WTC11 (cell line): ENCODE data around the gene NDUFV2. TPM values are rescaled to one million over a fixed set of nuclear protein-coding genes. Genes with fewer than 3 reads are reported as not detected.

Experiments
- ATAC-seq: fragments of 200-7000 bp; cut with Tn5 transposase; 2 replicates; pipeline ENCODE4 v1.10.0; 2021; ENCODE audit warnings: mild to moderate bottlenecking, moderate library complexity
- CTCF ChIA-PET: fragments of 300-600 bp; sonication (Branson Sonifier 250); formaldehyde crosslinking; loops from one replicate; lab custom pipeline; 2021; ENCODE audit warnings: antibody characterized with exemption; lab: Charles Lee
- POLR2A ChIA-PET: fragments of 350-600 bp; sonication (Branson Sonifier 250); formaldehyde crosslinking; loops from one replicate; lab custom pipeline; 2021; ENCODE audit warnings: antibody characterized with exemption; lab: Charles Lee
- DNase-seq: peaks from one replicate; pipeline ENCODE4 v3.0.0; 2021; ENCODE audit warnings: low spot score
- H3K27ac Mint-ChIP-seq: 2 replicates; pipeline ENCODE4 v1.8.0; 2021; ENCODE audit warnings: mixed read lengths
- H3K27me3 Mint-ChIP-seq: 2 replicates; pipeline ENCODE4 v1.8.0; 2021; ENCODE audit warnings: low read depth, mild to moderate bottlenecking, moderate library complexity, mixed read lengths
- H3K36me3 Mint-ChIP-seq: 2 replicates; pipeline ENCODE4 v1.8.0; 2021; ENCODE audit warnings: mixed read lengths
- H3K4me1 Mint-ChIP-seq: 2 replicates; pipeline ENCODE4 v1.8.0; 2022; ENCODE audit warnings: mixed read lengths
- H3K4me3 Mint-ChIP-seq: 2 replicates; pipeline ENCODE4 v1.8.0; 2021; ENCODE audit warnings: mild to moderate bottlenecking, moderate library complexity, mixed read lengths
- H3K9me3 Mint-ChIP-seq: 2 replicates; pipeline ENCODE4 v1.8.0; 2021; ENCODE audit warnings: mixed read lengths
- CTCF ChIP-seq: fragments of 200-600 bp; IDR thresholded peaks from 2 replicates; pipeline ENCODE4 v1.8.0; 2022; ENCODE audit warnings: antibody characterized with exemption
- ESRRA ChIP-seq: sonication (generic); formaldehyde crosslinking; IDR thresholded peaks from 2 replicates; pipeline ENCODE4 v1.8.1; 2022; ENCODE audit warnings: mild to moderate bottlenecking, missing genetic modification reagents, borderline replicate concordance
- FOXK1 ChIP-seq: sonication (generic); formaldehyde crosslinking; IDR thresholded peaks from 2 replicates; pipeline ENCODE4 v1.8.0; 2022; ENCODE audit warnings: mild to moderate bottlenecking, moderate library complexity, missing genetic modification reagents
- FOXP1 ChIP-seq: sonication (generic); formaldehyde crosslinking; IDR thresholded peaks from 2 replicates; pipeline ENCODE4 v1.8.0; 2022; ENCODE audit warnings: missing genetic modification reagents, mild to moderate bottlenecking, moderate library complexity, borderline replicate concordance
- KAT7 ChIP-seq: sonication (generic); formaldehyde crosslinking; IDR thresholded peaks from 2 replicates; pipeline ENCODE4 v1.8.1; 2023; ENCODE audit warnings: missing genetic modification reagents, mild to moderate bottlenecking, borderline replicate concordance
- NFE2L1 ChIP-seq: sonication (generic); formaldehyde crosslinking; IDR thresholded peaks from 2 replicates; pipeline ENCODE4 v1.8.1; 2023; ENCODE audit warnings: missing genetic modification reagents
- NFYB ChIP-seq: sonication (generic); formaldehyde crosslinking; conservative IDR thresholded peaks from 2 replicates; pipeline ENCODE4 v1.8.0; 2022; ENCODE audit warnings: low read depth, missing genetic modification reagents
- USF1 ChIP-seq: sonication (generic); formaldehyde crosslinking; IDR thresholded peaks from 2 replicates; pipeline ENCODE4 v1.8.0; 2022; ENCODE audit warnings: mild to moderate bottlenecking, missing genetic modification reagents
- ZNF532 ChIP-seq: fragments of 250-450 bp; sonication (Bioruptor Pico); IDR thresholded peaks from 2 replicates; pipeline ENCODE4 v1.9.0; 2021; ENCODE audit warnings: mild to moderate bottlenecking, borderline replicate concordance
- total RNA-seq: library from RNA; stranded (reverse); gene quantifications from 3 replicates; pipeline ENCODE4 v1.2.3, GENCODE V29; 2021
- TF ChIP-seq, protein P1 (sequence below): sonication (generic); formaldehyde crosslinking; IDR thresholded peaks from 2 replicates; pipeline ENCODE4 v1.8.0; 2022; ENCODE audit warnings: mild to moderate bottlenecking, missing genetic modification reagents
- TF ChIP-seq, protein P2 (sequence below): sonication (generic); formaldehyde crosslinking; IDR thresholded peaks from 2 replicates; pipeline ENCODE4 v1.8.1; 2023; ENCODE audit warnings: mild to moderate bottlenecking, missing genetic modification reagents, borderline replicate concordance
- TF ChIP-seq, protein P3 (sequence below): sonication (generic); formaldehyde crosslinking; conservative IDR thresholded peaks from 2 replicates; pipeline ENCODE4 v1.8.1; 2023; ENCODE audit warnings: mild to moderate bottlenecking, low read depth, missing genetic modification reagents, moderate library complexity
- TF ChIP-seq, protein P4 (sequence below): fragments of 250-450 bp; sonication (Bioruptor Pico); IDR thresholded peaks from 2 replicates; pipeline ENCODE4 v1.9.0; 2021; ENCODE audit warnings: moderate library complexity, mild to moderate bottlenecking, inconsistent platforms, borderline replicate concordance

NDUFV2 gene
- total RNA-seq, 1 experiment from 2014 or later, result 192 TPM

DNA sequence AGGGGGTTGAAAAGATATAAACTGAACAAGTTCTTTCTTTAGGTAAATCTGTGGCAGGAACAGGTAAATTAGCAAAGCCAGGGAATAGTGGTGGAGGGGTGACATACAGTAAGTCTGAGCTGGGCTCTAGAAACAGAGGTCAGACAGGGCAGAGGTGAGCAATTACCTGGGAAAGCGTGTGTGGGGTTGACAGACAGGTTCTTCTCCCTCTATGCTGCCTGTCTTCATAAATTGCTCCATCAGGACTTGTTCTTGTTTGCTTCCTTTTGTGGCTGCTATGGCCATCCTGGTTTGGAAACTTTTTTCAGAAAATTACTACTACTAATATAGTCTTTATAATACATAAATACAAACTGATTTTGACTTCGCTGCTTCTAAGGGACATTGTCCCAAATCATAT lies 30.7 kb downstream of the NDUFV2 start (continued):
- TF ChIP-seq ZNF532 (CRISPR knock-in tag), result no peak
- TF ChIP-seq NFYB (CRISPR knock-in tag), result no peak
- TF ChIP-seq, protein P1, sequence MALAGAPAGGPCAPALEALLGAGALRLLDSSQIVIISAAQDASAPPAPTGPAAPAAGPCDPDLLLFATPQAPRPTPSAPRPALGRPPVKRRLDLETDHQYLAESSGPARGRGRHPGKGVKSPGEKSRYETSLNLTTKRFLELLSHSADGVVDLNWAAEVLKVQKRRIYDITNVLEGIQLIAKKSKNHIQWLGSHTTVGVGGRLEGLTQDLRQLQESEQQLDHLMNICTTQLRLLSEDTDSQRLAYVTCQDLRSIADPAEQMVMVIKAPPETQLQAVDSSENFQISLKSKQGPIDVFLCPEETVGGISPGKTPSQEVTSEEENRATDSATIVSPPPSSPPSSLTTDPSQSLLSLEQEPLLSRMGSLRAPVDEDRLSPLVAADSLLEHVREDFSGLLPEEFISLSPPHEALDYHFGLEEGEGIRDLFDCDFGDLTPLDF (CRISPR knock-in tag), result no peak
- TF ChIP-seq USF1 (CRISPR knock-in tag), result no peak
- no peak for TF ChIP-seq NFE2L1 (CRISPR knock-in tag)
- no peak for TF ChIP-seq KAT7 (CRISPR knock-in tag)
- TF ChIP-seq, protein P2, sequence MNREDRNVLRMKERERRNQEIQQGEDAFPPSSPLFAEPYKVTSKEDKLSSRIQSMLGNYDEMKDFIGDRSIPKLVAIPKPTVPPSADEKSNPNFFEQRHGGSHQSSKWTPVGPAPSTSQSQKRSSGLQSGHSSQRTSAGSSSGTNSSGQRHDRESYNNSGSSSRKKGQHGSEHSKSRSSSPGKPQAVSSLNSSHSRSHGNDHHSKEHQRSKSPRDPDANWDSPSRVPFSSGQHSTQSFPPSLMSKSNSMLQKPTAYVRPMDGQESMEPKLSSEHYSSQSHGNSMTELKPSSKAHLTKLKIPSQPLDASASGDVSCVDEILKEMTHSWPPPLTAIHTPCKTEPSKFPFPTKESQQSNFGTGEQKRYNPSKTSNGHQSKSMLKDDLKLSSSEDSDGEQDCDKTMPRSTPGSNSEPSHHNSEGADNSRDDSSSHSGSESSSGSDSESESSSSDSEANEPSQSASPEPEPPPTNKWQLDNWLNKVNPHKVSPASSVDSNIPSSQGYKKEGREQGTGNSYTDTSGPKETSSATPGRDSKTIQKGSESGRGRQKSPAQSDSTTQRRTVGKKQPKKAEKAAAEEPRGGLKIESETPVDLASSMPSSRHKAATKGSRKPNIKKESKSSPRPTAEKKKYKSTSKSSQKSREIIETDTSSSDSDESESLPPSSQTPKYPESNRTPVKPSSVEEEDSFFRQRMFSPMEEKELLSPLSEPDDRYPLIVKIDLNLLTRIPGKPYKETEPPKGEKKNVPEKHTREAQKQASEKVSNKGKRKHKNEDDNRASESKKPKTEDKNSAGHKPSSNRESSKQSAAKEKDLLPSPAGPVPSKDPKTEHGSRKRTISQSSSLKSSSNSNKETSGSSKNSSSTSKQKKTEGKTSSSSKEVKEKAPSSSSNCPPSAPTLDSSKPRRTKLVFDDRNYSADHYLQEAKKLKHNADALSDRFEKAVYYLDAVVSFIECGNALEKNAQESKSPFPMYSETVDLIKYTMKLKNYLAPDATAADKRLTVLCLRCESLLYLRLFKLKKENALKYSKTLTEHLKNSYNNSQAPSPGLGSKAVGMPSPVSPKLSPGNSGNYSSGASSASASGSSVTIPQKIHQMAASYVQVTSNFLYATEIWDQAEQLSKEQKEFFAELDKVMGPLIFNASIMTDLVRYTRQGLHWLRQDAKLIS (CRISPR knock-in tag), result no peak

DNA sequence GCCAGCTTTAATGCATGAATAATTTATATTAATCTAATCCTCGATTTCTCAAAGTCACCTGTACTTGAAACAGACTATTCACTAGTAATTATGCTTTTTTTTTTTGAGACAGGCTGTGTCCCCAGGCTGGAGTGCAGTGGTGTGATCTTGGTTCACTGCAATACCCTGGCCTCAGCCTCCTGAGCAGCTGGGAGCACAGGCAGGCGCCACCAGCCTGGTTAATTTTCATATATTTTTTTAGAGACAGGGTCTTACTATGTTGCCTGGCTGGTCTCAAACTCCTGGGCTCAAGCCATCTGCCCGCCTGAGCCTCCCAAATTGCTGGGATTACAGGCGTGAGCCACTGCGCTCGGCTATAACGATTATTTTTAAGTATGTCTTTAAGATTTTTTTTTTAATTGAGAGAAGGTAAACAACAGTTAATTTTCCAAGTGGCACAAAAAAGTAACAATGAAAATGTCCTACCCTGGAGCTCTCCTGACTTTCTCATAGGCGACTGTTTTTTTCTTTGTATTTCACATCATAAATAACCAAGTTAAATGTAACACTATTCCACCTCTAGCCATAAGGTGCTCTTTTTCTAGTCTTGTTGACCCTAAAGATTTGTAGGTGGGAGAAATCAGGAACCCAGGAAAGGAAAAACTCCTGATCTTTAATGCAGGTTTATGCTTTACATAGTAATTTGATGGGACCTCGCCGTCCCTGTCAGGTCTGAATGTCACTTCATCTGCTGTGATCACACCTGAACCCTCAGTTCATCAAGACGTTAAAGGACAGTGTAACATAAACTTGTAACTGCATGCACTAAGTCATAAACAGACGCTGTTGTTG lies 32.8 kb downstream of the NDUFV2 start:
- H3K27ac Mint-ChIP-seq, result peak overlapping the region; percentile 99
- H3K9me3 Mint-ChIP-seq, result no peaks in the 10 kb centered on the region
- no peaks in the 10 kb centered on the region for H3K27me3 Mint-ChIP-seq
- ATAC-seq (no peak), DNase-seq (no peak)
- H3K4me1 Mint-ChIP-seq, result peaks cover 30% of the 10 kb centered on the region
- peak overlapping the region; percentile 91 for H3K4me3 Mint-ChIP-seq
- H3K36me3 Mint-ChIP-seq, result peaks cover 28% of the 10 kb centered on the region
- POLR2A ChIA-PET, result interaction anchor here (0.7 to 2.4 kb wide), 6 partner anchors 13 to 269 kb away, joined by 3 to 10 read pairs (median 4); partner anchors contain the start of gene TWSG1
- CTCF ChIA-PET, result interaction anchor here (2.0 kb wide), 1 partner anchor 268 kb away, joined by 4 read pairs; no protein-coding TSS in a partner anchor
- TF ChIP-seq, protein P3, sequence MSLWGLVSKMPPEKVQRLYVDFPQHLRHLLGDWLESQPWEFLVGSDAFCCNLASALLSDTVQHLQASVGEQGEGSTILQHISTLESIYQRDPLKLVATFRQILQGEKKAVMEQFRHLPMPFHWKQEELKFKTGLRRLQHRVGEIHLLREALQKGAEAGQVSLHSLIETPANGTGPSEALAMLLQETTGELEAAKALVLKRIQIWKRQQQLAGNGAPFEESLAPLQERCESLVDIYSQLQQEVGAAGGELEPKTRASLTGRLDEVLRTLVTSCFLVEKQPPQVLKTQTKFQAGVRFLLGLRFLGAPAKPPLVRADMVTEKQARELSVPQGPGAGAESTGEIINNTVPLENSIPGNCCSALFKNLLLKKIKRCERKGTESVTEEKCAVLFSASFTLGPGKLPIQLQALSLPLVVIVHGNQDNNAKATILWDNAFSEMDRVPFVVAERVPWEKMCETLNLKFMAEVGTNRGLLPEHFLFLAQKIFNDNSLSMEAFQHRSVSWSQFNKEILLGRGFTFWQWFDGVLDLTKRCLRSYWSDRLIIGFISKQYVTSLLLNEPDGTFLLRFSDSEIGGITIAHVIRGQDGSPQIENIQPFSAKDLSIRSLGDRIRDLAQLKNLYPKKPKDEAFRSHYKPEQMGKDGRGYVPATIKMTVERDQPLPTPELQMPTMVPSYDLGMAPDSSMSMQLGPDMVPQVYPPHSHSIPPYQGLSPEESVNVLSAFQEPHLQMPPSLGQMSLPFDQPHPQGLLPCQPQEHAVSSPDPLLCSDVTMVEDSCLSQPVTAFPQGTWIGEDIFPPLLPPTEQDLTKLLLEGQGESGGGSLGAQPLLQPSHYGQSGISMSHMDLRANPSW (CRISPR knock-in tag), result no peak
- TF ChIP-seq CTCF (no peak), FOXK1 (CRISPR knock-in tag) (no peak), ESRRA (CRISPR knock-in tag) (no peak), FOXP1 (CRISPR knock-in tag) (no peak)
- TF ChIP-seq, protein P4, sequence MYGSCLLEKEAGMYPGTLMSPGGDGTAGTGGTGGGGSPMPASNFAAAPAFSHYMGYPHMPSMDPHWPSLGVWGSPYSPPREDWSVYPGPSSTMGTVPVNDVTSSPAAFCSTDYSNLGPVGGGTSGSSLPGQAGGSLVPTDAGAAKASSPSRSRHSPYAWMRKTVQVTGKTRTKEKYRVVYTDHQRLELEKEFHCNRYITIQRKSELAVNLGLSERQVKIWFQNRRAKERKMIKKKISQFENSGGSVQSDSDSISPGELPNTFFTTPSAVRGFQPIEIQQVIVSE, result no peak
- TF ChIP-seq, protein P2 (CRISPR knock-in tag), result no peak
